GM18502 (cell line): ENCODE data around the gene RNF135.
"Not testable (repeated sequence)": the region's sequence is repeated elsewhere in the genome, so short reads cannot be mapped to it uniquely, and the experiment has no call there.

Source experiments
- ATAC-seq: cut with Tn5 transposase; IDR thresholded peaks from one replicate; pipeline ENCODE4 v1.9.1; 2021; ENCODE audit warnings: mild to moderate bottlenecking; ENCODE audit not compliant: unreplicated experiment, poor library complexity

RNF135 gene

DNA sequence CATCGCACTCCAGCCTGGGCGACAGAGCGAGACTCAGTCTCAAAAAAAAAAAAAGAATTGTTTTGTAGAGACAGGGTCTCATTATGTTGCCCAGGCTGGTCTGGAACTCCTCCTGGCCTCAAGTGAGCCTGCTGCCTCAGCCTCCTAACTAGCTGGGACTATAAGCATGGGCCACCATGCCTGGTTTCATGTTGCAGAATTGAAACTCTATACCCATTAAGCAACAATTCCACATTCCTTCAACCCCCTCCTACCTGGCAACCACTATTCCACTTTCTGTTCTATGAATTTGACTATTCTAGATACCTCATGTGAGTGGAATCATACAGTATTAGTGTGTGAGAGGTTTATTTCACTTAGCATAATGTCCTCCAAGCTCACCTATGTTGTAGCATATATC, 24.5 kb downstream of the RNF135 start:
- ATAC-seq: no peak

DNA sequence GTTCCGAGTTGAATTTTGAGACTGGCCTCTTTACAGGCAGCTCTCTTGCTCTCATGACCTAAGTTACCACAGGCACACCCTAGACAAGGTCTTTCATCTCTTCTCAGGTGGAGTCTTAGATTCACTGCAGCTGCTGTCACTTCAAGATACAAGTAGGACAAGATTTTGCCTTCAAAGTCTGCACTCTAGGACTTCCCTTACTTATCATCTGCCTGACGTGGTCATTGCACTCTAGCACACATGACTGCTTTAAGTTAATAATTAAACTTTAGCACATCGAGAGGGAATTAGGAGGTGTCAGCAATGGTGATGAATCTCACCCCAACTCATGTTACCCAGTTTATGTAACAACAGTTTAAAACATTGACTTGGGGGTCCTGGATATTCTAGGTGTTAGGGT, 25.6 kb downstream of the RNF135 start:
- ATAC-seq: no peak

DNA sequence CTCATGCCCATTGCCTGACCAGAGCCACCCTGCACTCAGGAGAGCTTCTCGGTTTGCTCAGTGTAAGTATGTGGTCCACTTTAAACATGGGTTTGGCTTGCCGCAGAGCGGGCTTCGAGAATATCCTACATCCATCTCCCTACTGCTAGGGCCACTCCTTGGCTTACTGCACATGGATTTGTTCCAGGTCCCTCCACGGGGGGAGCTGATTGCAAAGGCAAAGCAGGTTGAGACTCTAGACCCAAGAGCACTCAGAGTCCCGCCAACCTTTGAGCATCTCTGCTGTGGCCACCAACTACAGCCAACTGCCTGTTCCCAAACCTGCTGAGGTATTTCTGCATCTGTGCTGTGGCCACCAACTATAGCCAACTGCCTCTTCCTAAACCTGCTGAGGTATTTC, 26.4 kb downstream of the RNF135 start:
- ATAC-seq: no peak

DNA sequence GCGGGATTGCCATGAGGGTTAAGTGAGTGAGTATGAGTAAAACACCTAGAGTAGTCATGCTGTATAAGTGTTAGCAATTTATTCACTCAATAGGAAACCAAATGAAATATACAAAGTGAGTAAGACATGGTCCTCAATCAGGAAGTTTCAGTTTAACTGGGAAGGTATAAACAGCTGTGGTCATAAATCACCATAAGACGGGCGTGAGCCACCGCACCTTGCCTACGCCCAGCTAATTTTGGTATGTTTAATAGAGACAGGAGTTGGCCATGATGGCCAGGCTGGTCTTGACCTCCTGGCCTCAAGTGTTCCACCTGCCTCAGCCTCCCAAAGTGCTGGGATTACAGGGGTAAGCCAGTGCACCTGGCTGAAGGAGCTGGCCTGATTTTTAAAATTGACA, 27.0 kb downstream of the RNF135 start:
- no peak for ATAC-seq

DNA sequence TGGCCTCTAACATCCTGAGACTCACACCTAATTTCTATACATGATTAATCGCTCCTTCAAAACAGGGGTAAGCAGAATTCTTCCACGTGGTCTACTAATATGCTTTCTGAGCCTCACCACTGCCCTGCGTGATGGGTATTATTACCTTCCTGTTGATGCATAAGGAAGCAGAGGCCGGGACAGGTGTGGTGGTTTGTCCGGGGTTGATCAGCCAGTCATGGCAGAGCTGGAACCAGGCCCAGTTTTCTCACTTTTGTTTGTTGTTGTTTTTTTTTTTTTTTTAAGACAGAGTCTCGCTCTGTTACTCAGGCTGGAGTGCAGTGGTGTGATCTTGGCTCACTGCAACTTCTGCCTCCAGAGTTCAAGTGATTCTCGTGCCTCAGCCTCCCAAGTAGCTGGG, 31.2 kb downstream of the RNF135 start:
- ATAC-seq: no peak

DNA sequence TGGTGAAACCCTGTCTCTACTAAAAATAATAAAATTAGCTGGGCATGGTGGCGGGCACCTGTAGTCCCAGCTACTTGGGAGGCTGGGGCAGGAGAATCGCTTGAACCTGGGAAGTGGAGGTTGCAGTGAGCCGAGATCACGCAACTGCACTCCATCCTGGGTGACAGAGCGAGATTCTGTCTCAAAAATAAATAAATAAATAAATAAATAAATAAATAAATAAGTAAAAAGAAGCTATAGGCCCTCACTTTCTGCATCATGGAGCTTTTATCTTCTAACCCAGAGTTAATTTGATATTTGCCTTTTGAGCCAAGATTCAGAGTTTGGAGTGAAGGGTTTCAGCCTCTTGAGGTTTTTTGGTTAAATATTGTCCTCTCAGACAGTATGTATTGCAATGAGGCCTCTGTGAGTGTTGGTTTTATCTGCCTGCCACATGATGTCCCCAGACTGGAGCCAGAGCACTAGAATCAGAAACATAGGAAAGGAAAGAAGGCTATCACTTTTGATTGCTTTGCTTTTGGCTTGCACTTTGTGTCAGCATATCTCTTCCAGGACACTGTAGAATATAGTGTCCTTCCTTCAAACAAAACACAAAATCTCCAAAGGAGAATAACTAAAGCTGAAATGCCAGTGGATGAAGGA, 32.5 kb downstream of the RNF135 start:
- no peak for ATAC-seq

DNA sequence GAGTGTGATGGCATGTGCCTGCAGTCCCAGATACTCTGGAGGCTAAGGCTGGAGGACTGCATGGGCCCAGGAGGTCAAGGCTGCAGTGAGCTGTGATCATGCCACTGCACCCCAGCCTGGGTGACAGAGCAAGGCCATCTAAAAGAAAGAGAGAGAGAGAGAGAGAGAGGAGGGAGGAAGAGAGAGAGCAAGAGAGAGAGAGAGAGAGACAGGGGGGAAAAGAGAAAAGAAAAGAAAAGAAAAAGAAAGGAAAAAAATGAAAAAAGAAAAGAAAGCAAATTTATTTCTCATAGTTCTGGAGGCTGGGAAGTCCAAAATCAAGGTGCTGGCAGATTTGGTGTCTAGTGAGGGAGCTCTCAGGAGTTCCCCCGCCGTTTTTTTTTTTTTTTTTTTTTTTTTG, 33.3 kb downstream of the RNF135 start:
- ATAC-seq: no peak

DNA sequence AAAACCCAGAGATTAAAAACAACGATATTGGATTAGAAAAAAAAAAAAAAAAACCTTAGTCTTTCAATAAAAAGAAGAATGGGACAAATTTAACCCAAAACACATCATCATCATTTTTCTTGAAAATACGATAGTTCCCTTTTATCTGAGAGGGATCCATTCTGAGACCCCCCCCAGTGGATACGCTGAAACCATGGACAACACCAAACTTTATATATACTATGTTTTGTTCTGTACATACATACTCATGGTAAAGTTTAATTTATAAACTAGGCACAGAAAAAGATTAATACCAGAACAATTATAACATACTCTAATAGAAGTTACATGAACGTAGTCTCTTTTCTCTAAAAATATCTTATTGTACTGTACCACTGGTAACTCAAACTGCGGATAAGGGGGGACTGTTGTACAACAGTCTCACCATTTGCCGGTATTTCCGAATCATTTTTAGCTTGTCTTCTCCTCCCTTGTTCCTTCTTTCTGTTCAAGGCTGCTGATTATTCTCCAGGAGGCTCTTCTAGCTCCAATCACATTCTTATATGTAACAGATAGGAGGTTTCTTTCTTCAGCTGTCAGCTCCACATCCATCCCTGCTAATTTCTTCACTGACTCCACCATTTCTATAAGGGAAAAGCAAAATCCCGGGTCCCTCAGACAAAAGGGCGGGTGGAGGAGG, 37.0 kb downstream of the RNF135 start:
- no peak for ATAC-seq

DNA sequence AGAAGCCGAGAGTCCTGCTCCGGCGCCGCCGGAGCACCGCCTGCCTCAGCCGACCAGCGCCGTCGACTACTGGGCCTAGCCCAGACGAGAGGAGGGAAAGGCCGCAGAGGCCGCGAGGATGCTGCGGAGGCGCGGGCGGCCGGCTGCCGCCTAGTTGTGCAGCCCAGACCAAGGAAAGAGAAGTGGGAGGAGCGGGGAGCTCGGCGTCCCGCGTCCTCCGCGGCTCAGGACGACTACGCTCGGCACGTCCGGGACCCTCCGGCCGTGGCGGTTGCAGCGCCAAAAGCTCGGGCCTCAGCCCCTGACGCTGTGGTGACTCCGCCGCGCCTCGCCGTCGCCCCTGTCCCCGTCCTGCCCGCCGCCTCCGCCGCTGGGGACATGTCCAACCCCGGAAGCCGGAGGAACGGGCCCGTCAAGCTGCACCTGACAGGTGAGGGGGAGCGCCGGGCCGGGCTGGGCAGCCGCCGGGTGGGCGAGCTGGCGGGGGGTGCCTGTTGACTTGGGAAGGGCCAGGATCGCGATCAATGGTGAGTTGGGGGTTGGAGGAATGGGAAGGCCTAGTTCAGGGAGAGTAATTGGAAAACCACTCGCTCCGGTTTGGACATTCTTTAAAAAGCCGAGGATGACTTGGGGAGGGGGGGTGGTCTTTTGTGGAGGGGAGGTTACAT, 37.7 kb downstream of the RNF135 start:
- no peak for ATAC-seq

DNA sequence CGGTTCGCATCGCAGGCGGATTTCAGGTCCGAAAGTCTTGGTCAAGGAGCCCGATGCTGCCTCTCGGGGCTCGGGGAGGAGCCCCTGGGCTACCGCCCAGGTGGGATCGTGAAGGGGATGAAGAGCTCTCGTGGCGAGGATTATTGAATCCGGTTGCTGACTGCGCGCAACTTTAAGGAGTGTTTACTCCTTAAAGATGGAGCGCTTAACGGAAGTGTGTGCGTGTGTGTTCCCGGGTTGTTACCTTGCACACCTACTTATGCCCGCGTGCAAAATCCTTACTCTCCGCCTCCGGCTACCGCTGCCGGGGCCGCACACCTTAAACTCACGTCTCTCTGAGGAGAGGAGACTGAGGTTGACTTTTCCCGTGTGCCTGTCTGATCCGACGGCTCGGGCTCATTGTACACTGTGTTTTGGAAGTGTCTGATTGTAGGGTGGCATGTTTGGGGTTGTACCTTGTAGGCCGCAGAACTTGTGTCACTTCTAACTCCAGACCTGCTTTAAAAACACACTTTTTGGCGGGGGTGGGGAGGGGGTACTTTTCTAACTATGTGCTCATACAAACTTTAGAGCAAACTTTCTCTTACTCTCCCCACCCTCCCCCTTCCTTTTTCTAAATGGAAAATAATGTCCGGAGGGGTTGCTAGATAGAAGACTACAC, 38.3 kb downstream of the RNF135 start:
- ATAC-seq: not testable (repeated sequence)

DNA sequence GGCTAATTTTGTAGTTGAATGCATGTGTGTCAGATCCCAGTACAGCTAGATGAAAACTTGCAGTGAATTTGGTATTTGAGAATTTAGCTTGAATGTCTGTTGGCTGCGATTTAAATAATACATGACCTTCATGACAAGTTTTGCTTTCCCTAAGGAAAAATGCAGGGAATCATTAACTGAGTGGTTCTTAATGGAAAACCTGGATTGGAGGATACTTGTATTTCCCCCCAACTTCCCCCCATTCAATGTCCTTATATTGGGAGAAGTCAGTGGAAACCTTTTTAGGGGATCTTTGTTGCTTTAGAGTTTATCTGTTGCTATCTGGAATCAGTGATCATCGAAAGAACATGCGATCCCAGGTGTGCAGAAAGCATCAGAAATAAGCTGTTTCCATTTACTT, 39.2 kb downstream of the RNF135 start:
- ATAC-seq: not testable (repeated sequence)

DNA sequence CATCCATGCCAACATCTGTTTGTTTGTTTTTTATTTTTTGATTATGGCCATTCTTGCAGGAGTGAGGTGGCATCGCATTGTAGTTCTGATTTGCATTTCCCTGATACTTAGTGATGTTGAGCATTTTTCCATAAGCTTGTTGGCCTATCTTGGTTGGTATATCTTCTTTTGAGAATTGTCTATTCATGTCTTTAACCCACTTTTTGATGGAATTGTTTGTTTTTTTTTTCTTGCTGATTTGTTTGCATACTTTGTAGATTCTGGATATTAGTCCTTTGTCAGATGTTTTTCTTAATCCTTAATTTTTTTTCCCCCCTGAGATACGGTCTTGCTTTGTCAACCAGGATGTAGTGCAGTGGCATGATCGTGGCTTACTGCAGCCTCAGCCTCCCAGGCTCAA, 43.0 kb downstream of the RNF135 start:
- no peak for ATAC-seq

DNA sequence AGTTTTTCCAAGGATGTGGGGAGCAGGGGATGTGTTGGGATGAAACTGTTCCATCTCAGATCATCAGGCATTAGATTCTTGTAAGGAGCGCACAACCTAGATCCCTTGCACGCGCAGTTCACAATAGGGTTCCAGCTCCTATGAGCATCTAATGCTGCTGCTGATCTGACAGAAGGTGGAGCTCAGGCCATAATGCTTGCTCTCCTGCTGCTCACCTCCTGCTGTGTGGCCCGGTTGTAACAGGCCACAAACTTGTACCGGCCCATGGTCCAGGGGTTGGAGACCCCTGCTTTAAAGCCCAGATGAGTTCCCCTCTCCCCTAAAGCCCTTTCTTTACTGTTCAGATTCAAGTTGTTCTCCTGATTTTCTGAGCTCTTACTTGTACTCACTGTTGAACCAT, 44.8 kb downstream of the RNF135 start:
- ATAC-seq: no peak

DNA sequence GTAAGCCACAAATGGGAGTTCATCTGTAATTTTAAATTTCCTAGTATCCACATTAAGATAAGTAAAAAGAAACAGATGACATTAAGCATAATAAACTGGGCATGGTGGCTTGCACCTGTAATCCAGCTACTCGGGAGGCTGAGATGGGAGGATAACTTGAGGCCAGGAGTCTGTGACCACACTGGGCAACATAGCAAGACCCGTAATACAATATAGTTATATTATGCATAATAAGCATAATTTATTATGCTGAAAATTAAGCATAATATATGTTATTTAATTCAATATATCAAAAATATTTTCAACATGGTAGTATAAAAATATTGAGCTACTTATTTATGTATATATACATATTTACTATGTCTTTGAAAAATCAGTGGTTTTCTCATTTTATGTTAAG, 48.2 kb downstream of the RNF135 start:
- ATAC-seq: no peak

DNA sequence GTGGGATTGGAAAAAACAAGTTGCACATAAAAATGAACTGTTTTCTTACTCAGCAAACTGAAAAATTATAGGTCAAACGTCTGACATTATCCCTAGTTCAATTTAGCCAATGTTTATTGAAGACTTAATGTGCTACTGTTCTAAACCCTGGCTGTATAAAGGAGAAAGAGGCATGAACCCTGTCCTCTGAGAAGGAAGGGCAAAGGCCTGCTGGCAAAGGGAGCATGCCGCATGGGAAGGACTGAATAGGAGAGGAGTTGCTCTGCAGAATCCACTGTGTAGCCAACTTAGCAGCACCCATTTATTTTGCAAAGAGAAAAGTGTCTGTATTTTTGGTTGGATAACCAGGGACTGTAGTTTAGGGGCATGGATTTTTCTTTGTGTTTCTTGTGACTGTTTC, 52.3 kb downstream of the RNF135 start:
- not testable (repeated sequence) for ATAC-seq

DNA sequence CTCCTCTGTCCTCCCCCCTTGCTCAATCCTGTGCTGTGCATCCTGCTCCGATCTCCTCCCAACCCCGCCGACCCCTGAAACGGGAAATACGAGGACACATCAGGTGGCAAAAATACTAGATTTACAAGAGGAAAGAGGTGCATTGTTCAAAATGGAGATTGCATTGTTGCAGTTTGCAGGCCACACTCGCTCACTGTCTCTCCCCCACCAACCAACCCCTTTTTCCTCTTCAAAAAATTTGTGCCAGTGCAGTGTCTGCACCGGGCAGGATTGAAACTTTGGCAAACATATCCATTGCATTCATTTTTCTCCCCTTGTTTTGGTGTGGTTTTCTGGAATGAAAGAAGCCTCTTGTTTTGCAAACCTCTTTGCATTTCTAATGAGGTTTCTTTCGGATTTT, 61.0 kb downstream of the RNF135 start:
- ATAC-seq: no peak

DNA sequence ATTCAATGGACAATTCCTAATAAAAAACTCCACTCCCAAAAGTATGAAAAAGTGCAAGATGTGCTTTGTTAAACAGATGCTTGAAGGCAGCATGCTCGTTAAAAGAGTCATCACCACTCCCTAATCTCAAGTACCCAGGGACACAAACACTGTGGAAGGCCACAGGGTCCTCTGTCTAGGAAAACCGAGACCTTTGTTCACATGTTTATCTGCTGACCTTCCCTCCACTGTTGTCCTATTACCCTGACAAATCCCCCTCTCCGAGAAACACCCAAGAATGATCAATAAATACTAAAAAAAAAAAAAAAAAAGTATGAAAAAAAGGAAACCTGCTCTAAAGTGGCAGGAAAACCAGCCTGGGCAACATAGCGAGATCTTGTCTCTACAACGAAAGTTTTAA, 64.8 kb downstream of the RNF135 start:
- not testable (repeated sequence) for ATAC-seq

DNA sequence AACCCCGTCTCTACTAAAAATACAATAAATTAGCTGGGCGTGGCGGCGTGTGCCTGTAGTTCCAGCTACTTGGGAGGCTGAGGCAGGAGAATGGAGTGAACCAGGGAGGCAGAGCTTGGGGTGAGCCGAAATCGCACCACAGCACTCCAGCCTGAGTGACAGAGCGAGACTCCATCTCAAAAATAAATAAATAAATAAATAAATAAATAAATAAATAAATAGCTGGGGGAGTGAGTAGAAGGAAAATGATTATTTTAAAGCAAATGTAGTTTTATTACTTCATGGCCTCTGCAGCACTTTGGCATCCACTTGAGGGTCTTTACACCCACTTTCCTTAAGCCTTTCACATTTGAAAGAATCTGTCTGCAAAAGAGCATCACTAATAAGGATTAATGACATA, 70.0 kb downstream of the RNF135 start:
- ATAC-seq: not testable (repeated sequence)

DNA sequence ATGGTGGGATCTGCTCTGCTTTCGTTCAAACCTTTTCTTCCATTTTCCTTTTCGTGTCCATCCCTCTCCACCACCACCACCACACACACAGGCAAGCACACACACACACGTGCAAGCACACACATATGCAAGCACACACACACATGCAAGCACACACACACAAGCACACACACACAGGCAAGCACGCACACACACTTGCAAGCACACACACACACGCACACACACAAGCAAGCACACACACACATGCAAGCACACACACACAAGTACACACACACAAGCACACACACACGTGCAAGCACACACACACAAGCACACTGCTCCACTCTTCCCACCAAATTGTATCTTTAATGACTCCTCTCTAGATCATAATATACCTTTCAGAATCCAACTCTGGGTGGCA, 71.5 kb downstream of the RNF135 start:
- not testable (repeated sequence) for ATAC-seq

DNA sequence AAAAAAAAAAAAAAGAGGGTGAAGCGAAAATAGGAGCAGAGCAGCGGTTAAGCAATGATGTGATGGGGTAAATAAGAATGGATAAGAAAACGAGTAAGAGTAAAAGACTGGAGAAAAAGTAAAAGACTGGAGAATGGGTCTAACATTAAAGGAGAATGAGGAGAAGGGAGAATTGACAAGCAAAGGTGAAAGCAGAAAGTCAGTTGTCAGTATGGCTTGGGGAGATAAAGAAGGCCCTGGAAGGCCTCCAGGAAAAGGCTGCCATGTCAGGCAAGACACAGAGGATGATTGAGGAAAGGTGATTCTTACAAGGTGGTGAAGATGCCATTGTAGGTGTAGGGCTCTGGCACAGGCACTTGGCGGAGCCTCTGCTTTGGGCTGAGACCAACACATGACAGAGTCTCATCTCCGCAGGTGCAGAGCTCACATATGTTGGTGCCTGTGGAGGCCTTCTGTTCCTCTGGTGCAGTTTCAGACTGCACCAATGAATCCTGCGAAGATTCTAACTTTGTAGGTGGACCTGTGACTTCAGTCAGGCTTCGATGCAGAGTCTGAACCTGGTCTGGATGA, 76.1 kb downstream of the RNF135 start:
- not testable (repeated sequence) for ATAC-seq

DNA sequence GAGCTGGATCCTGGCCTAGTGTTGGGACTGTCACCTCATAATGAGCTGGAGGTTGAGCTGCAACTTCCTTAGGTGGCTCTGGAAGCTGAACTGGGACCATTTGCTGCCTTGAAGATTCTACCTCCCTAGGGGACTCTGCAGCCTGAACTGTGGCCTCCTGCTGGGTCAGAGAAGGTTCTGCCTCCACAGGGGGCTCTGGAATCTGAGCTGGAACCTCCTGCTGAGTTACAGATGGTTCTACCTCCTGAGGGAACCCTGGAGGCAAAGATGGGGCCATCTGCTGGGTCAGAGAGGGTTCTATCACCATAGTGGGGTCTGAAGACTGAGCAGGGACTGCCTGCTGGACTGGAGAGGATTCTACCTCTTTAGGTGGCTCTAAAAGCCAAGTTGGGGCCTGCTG, 77.3 kb downstream of the RNF135 start:
- ATAC-seq: no peak
